GM21723 (cell line): Measurements from ENCODE around the gene GRIP1.

Experiments used
- ATAC-seq: cut with Tn5 transposase; IDR thresholded peaks from one replicate; pipeline ENCODE4 v1.9.1; 2021; ENCODE audit warnings: mild to moderate bottlenecking, moderate library complexity; ENCODE audit not compliant: unreplicated experiment

The GRIP1 gene

GRCh38 chr12:66678338-66679275 lies at the start of gene GRIP1:
GRIP1 (minus strand) TSS chr12:66679076; CDS start chr12:66678904, 172 bp downstream.
- no peak for ATAC-seq

- no peak for ATAC-seq
These were observed 47.7 kb upstream of the GRIP1 start for GRCh38 chr12:66726556-66726955.

GRCh38 chr12:66725031-66725430 lies 46.2 kb upstream of the GRIP1 start:
- ATAC-seq = no peak

- ATAC-seq = no peak
These were observed 45.7 kb upstream of the GRIP1 start for GRCh38 chr12:66724616-66725015.

GRCh38 chr12:66724026-66724425 lies 45.1 kb upstream of the GRIP1 start:
- no peak for ATAC-seq

GRCh38 chr12:66719862-66720261 lies 41.0 kb upstream of the GRIP1 start:
- no peak for ATAC-seq

- ATAC-seq = no peak
These were observed 38.3 kb upstream of the GRIP1 start for GRCh38 chr12:66717036-66717673.

- no peak for ATAC-seq
These were observed 37.6 kb upstream of the GRIP1 start for GRCh38 chr12:66716522-66716921.

- no peak for ATAC-seq
These were observed 35.8 kb upstream of the GRIP1 start for GRCh38 chr12:66714709-66715108.

- no peak for ATAC-seq
These were observed 35.1 kb upstream of the GRIP1 start for GRCh38 chr12:66713984-66714383.

- no peak for ATAC-seq
These were observed 31.0 kb upstream of the GRIP1 start for GRCh38 chr12:66709893-66710292.

GRCh38 chr12:66709457-66709773 lies 30.5 kb upstream of the GRIP1 start:
- ATAC-seq = no peak

GRCh38 chr12:66708704-66709456 lies 30.0 kb upstream of the GRIP1 start:
- no peak for ATAC-seq

- ATAC-seq = no peak
These were observed 28.3 kb upstream of the GRIP1 start for GRCh38 chr12:66707002-66707697.

GRCh38 chr12:66699738-66700482 lies 21.0 kb upstream of the GRIP1 start:
- no peak for ATAC-seq

- no peak for ATAC-seq
These were observed 19.7 kb upstream of the GRIP1 start for GRCh38 chr12:66698558-66698957.

- ATAC-seq = no peak
These were observed 18.5 kb upstream of the GRIP1 start for GRCh38 chr12:66697404-66697803.

- no peak for ATAC-seq
These were observed 16.1 kb upstream of the GRIP1 start for GRCh38 chr12:66694666-66695613.

- peak; percentile 81 for ATAC-seq
These were observed 15.1 kb upstream of the GRIP1 start for GRCh38 chr12:66693901-66694513.
